Measurements from ENCODE around the gene NISCH.
A peak's percentile ranks its signal among the peaks of the same experiment; 100 is the strongest.

The NISCH gene

GRCh38 chr3:52527732-52528585 is 72.6 kb downstream of the NISCH start:
- peak; percentile 10 for DNase-seq

GRCh38 chr3:52528586-52529375 is 73.4 kb downstream of the NISCH start:
- peak; percentile 15 for DNase-seq

GRCh38 chr3:52529376-52530333 is 74.3 kb downstream of the NISCH start:
- peak; percentile 15 for DNase-seq

- DNase-seq, result peak; percentile 9
These were observed 75.8 kb downstream of the NISCH start for GRCh38 chr3:52530918-52531826.

GRCh38 chr3:52531860-52532516 is 76.6 kb downstream of the NISCH start:
- DNase-seq, result peak; percentile 15

- DNase-seq, result peak; percentile 47
These were observed 77.1 kb downstream of the NISCH start for GRCh38 chr3:52532517-52532837.

GRCh38 chr3:52532838-52533622 is 77.6 kb downstream of the NISCH start:
- DNase-seq, result peak; percentile 16

- peak; percentile 70 for DNase-seq
These were observed 78.3 kb downstream of the NISCH start, which contains the start of gene NT5DC2 for GRCh38 chr3:52533623-52534280. Gene NT5DC2, minus strand, starts transcription at chr3:52533857. Its CDS starts 120 bp downstream, at chr3:52533737.

- DNase-seq, result peak; percentile 12
These were observed 79.1 kb downstream of the NISCH start for GRCh38 chr3:52534281-52535183.

- no peak for DNase-seq
These were observed 80.2 kb downstream of the NISCH start for GRCh38 chr3:52535411-52536111.

- no peak for DNase-seq
These were observed 80.6 kb downstream of the NISCH start for GRCh38 chr3:52536112-52536368.

GRCh38 chr3:52536369-52537164 is 81.2 kb downstream of the NISCH start, which contains the start of gene UQCC5:
Gene UQCC5, plus strand, starts transcription at chr3:52536605. Its CDS starts 151 bp downstream, at chr3:52536756.
- peak; percentile 99 for DNase-seq

GRCh38 chr3:52537165-52537620 is 81.8 kb downstream of the NISCH start:
- DNase-seq, result no peak

GRCh38 chr3:52537726-52538421 is 82.5 kb downstream of the NISCH start:
- DNase-seq, result no peak

- DNase-seq, result no peak
These were observed 83.7 kb downstream of the NISCH start for GRCh38 chr3:52539010-52539653.

GRCh38 chr3:52541050-52541449 is 85.6 kb downstream of the NISCH start:
- DNase-seq, result no peak
